GM18951 (cell line): ENCODE data around the gene RTCA.
"Not testable (repeated sequence)": the region's sequence is repeated elsewhere in the genome, so short reads cannot be mapped to it uniquely, and the experiment has no call there.

Experiments
- POLR2A ChIP-seq: IDR thresholded peaks from 4 replicates; pipeline ENCODE4 v1.6.1; 2011; ENCODE audit warnings: mild to moderate bottlenecking; ENCODE audit not compliant: insufficient read length, insufficient read depth; ENCODE audit errors: extremely low read depth
- in situ Hi-C: fragments of 300-500 bp; cut with MboI; formaldehyde crosslinking; loops from one replicate; pipeline ENCODE4 v1.12.0; 2022; ENCODE audit warnings: low sequenced_read_pairs, mixed read lengths, inconsistent platforms; ENCODE audit not compliant: unreplicated experiment

Gene RTCA

GRCh38 chr1:100265931-100266740 lies at the start of gene RTCA:
RTCA (plus strand) TSS chr1:100266216; CDS start chr1:100266376, 160 bp downstream.
- in situ Hi-C loops = no loop called here
- peak; percentile 88 for TF ChIP-seq POLR2A

- in situ Hi-C loops = no loop called here
- TF ChIP-seq POLR2A = no peak
These were observed 48.2 kb upstream of the RTCA start for GRCh38 chr1:100217834-100218233.

GRCh38 chr1:100219457-100219856 lies 46.6 kb upstream of the RTCA start:
- in situ Hi-C loops = no loop called here
- no peak for TF ChIP-seq POLR2A

- TF ChIP-seq POLR2A = no peak
These were observed 46.1 kb upstream of the RTCA start for GRCh38 chr1:100219883-100220282.

GRCh38 chr1:100222428-100222827 lies 43.6 kb upstream of the RTCA start:
- in situ Hi-C loops = no loop called here
- TF ChIP-seq POLR2A = no peak

More at GRCh38 chr1:100219883-100220282, 46.1 kb upstream of the RTCA start:
- in situ Hi-C loops = no loop called here

GRCh38 chr1:100229681-100230443 lies 36.2 kb upstream of the RTCA start:
- no peak for TF ChIP-seq POLR2A
- in situ Hi-C loops = no loop called here

GRCh38 chr1:100230765-100231164 lies 35.3 kb upstream of the RTCA start:
- no peak for TF ChIP-seq POLR2A
- in situ Hi-C loops = no loop called here

- no peak for TF ChIP-seq POLR2A
- in situ Hi-C loops = no loop called here
These were observed 34.3 kb upstream of the RTCA start for GRCh38 chr1:100231721-100232120.

- no peak for TF ChIP-seq POLR2A
- in situ Hi-C loops = no loop called here
These were observed 33.9 kb upstream of the RTCA start for GRCh38 chr1:100232156-100232555.

GRCh38 chr1:100233566-100233965 lies 32.5 kb upstream of the RTCA start:
- in situ Hi-C loops = not testable (repeated sequence)

- no peak for TF ChIP-seq POLR2A
These were observed 31.6 kb upstream of the RTCA start for GRCh38 chr1:100234432-100234831.

GRCh38 chr1:100237091-100237490 lies 28.9 kb upstream of the RTCA start:
- no peak for TF ChIP-seq POLR2A
- in situ Hi-C loops = no loop called here

More at GRCh38 chr1:100234432-100234831, 31.6 kb upstream of the RTCA start:
- in situ Hi-C loops = no loop called here

- in situ Hi-C loops = no loop called here
- TF ChIP-seq POLR2A = no peak
These were observed 26.1 kb upstream of the RTCA start for GRCh38 chr1:100239961-100240360.

GRCh38 chr1:100240631-100241030 lies 25.4 kb upstream of the RTCA start:
- no peak for TF ChIP-seq POLR2A
- in situ Hi-C loops = no loop called here
